Mesodermal cell (in vitro differentiated cells): ENCODE data around the gene LYG2.
"Not testable (repeated sequence)": the region's sequence is repeated elsewhere in the genome, so short reads cannot be mapped to it uniquely, and the experiment has no call there.

Source experiments
- H3K27ac ChIP-seq: 2 replicates; pipeline ENCODE4 v1.7.0; 2013; ENCODE audit warnings: mild to moderate bottlenecking, low read depth, low read length, moderate library complexity; ENCODE audit not compliant: severe bottlenecking
- H3K36me3 ChIP-seq: 2 replicates; pipeline ENCODE4 v1.7.1; 2013; ENCODE audit warnings: mild to moderate bottlenecking, low read length, moderate library complexity; ENCODE audit not compliant: control insufficient read depth, insufficient read depth
- H3K4me1 ChIP-seq: one replicate; pipeline ENCODE4 v1.7.1; 2013; ENCODE audit warnings: mild to moderate bottlenecking, low read length; ENCODE audit not compliant: insufficient read depth, control insufficient read depth, poor library complexity, severe bottlenecking
- H3K4me3 ChIP-seq: 2 replicates; pipeline ENCODE4 v1.7.0; 2013; ENCODE audit warnings: low read length, control low read depth, mild to moderate bottlenecking; ENCODE audit not compliant: insufficient read depth, poor library complexity, severe bottlenecking; ENCODE audit errors: extremely low read depth
- H3K9me3 ChIP-seq: 2 replicates; pipeline ENCODE4 v1.7.1; 2013; ENCODE audit warnings: mild to moderate bottlenecking, low read length, moderate library complexity; ENCODE audit not compliant: control insufficient read depth
- WGBS, 2 experiments: methylation state at CpG; one replicate each; pipeline ENCODE4 v1.1.5; 2013; ENCODE audit warnings: missing lambda C conversion rate in 2 of 2; ENCODE audit not compliant: insufficient coverage in 2 of 2; 5-methylcytosine and 5-hydroxymethylcytosine counted together

Gene LYG2

DNA sequence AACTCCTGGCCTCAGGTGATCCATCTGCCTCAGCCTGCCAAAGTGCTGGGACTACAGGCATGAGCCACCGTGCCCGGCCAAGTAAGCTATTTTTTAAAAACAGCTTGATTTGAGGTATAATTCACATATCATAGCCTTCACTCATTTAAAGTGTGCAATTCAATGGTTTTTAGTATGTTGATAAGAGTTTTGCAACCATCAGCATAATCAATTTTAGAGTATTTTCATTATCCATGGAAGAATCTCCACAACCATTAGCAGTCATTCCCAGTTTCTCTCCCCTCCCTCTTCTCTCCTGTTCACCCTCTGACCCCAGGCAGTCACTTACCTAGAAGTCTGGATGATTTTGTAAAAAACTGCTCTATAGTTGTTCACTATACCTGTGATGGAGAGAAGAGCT, 4.7 kb upstream of the LYG2 start:
- H3K4me1 ChIP-seq: no peaks in the 10 kb centered on the region
- no CpG with 5 or more reads among the region's 2 CpGs for WGBS, 2 experiments

GRCh38 chr2:99259465-99259864, 4.0 kb upstream of the LYG2 start:
- H3K36me3 ChIP-seq: no peaks in the 10 kb centered on the region
- no peak overlapping the region for H3K4me3 ChIP-seq
- peaks cover 4% of the 10 kb centered on the region for H3K9me3 ChIP-seq
- no peak overlapping the region for H3K27ac ChIP-seq
- 80% methylated on average over 1 of the region's 4 CpGs for WGBS, 2 experiments
- no peaks in the 10 kb centered on the region for H3K4me1 ChIP-seq

More for the DNA sequence above, 4.7 kb upstream of the LYG2 start:
- peaks cover 4% of the 10 kb centered on the region for H3K9me3 ChIP-seq
- no peaks in the 10 kb centered on the region for H3K36me3 ChIP-seq
- H3K4me3 ChIP-seq: no peak overlapping the region
- no peak overlapping the region for H3K27ac ChIP-seq

DNA sequence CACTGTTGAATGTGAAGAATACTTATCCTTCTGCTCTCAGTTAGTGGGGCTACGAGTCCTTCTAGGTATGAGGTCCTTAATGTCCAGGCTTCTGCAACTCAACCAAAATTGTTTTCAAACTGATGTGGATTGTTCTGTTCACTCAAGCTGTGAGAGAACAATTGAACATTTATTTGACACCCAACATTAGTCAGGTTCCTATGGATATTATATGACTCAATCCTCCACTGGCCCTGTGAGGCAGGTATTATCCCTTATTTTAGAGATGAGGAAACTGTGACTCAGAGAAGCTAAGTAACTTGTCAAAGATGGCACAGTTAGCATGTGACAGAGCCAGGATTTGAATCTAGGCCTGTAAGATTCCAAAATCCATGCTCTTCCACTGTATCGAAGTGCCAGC, 1.2 kb upstream of the LYG2 start:
- H3K4me3 ChIP-seq: no peak overlapping the region
- H3K27ac ChIP-seq: no peak overlapping the region
- 90 to 95% methylated on average over 1 to 2 of the region's 2 CpGs for WGBS, 2 experiments
- no peaks in the 10 kb centered on the region for H3K36me3 ChIP-seq
- H3K9me3 ChIP-seq: peaks cover 4% of the 10 kb centered on the region
- no peaks in the 10 kb centered on the region for H3K4me1 ChIP-seq

GRCh38 chr2:99249951-99250350, 5.5 kb downstream of the LYG2 start:
- no peak overlapping the region for H3K27ac ChIP-seq
- WGBS, 2 experiments: 86 to 94% methylated on average over 1 to 2 of the region's 2 CpGs
- H3K4me3 ChIP-seq: no peak overlapping the region
- H3K4me1 ChIP-seq: no peaks in the 10 kb centered on the region
- peaks cover 3% of the 10 kb centered on the region for H3K9me3 ChIP-seq
- no peaks in the 10 kb centered on the region for H3K36me3 ChIP-seq

DNA sequence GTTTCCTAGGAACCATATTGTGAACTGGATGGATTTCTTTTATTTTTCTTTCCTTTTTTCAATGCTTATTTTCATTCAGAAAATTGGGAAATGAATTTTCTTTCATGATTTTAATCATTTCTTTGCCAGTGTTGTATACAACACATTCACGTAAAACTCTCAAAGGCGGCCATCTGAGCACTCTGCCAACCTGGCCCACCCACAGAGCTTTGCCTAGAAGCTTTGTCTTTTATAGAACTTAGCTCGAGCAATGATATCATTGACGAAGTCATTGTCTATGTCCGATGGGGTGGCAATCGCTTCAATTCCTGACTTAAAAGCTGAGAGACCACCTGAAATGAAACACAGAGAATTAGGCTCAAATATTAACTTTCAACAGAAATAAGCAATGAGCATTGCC, 13.3 kb downstream of the LYG2 start:
- H3K9me3 ChIP-seq: no peaks in the 10 kb centered on the region
- WGBS, 2 experiments: 88 to 95% methylated on average over 6 of the region's 6 CpGs
- no peaks in the 10 kb centered on the region for H3K4me1 ChIP-seq
- H3K27ac ChIP-seq: no peak overlapping the region
- H3K4me3 ChIP-seq: no peak overlapping the region
- no peaks in the 10 kb centered on the region for H3K36me3 ChIP-seq

- Histone ChIP-seq H3K27ac (no peak overlapping the region), H3K36me3 (no peaks in the 10 kb centered on the region), H3K9me3 (no peaks in the 10 kb centered on the region), H3K4me1 (no peaks in the 10 kb centered on the region), H3K4me3 (no peak overlapping the region)
- 86 to 97% methylated on average over 4 to 5 of the region's 6 CpGs for WGBS, 2 experiments
Observed at GRCh38 chr2:99240431-99240830, 15.0 kb downstream of the LYG2 start.

- Histone ChIP-seq H3K9me3 (no peaks in the 10 kb centered on the region), H3K4me1 (no peaks in the 10 kb centered on the region), H3K27ac (no peak overlapping the region), H3K4me3 (no peak overlapping the region), H3K36me3 (no peaks in the 10 kb centered on the region)
- WGBS, 2 experiments: 91 to 96% methylated on average over 2 to 6 of the region's 6 CpGs
Observed at GRCh38 chr2:99238599-99238998, 16.9 kb downstream of the LYG2 start.

GRCh38 chr2:99233177-99233576, 22.3 kb downstream of the LYG2 start:
- not testable (repeated sequence) for H3K27ac ChIP-seq, H3K36me3 ChIP-seq, H3K4me3 ChIP-seq, H3K9me3 ChIP-seq, H3K4me1 ChIP-seq

- WGBS, 2 experiments: 80 to 96% methylated on average over 4 of the region's 4 CpGs
- H3K27ac ChIP-seq: no peak overlapping the region
- no peak overlapping the region for H3K4me3 ChIP-seq
- no peaks in the 10 kb centered on the region for H3K36me3 ChIP-seq
- H3K4me1 ChIP-seq: no peaks in the 10 kb centered on the region
- no peaks in the 10 kb centered on the region for H3K9me3 ChIP-seq
Observed at GRCh38 chr2:99217929-99218501, 37.5 kb downstream of the LYG2 start.

DNA sequence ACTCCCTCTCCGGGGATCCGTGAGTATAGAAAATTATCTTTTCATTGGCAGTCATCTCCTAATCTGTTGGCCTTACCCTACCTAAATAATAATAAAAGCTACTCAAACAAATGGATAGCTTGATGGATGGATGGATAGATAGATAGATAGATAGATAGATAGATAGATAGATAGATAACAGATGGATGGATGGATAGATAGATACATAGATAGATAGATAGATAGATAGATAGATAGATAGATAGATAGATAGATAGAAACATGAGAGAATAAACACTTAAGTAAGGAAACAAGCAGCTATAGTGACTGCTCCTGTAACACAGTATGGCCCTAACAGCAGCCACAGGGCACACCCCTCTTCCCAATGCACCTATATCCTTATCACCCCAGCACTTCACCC, 39.4 kb downstream of the LYG2 start:
- Histone ChIP-seq H3K36me3 (no peaks in the 10 kb centered on the region), H3K4me3 (no peak overlapping the region), H3K27ac (no peak overlapping the region), H3K9me3 (no peaks in the 10 kb centered on the region), H3K4me1 (no peaks in the 10 kb centered on the region)
- WGBS, 2 experiments: no CpG with 5 or more reads among the region's 2 CpGs

DNA sequence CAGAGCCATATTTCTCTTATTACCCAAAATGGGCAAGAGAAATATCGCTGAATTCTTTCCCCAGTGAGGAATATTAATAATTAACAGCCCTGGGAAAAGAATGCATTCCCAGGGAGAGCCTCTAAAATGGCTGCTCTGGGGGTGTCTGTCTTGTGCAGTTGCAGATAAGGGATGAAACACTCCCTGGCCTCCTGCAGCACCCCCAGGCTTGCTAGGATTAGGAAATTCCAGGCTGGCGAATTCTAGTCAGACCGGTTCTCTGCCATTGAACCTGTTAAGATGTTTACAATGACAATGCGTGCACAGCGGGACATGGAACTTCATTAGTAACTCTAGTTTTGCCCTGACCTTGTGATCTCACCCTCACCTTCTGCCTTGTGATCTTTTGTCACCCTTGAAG, 50.0 kb downstream of the LYG2 start:
- Histone ChIP-seq H3K9me3 (no peaks in the 10 kb centered on the region), H3K4me1 (no peaks in the 10 kb centered on the region), H3K27ac (no peak overlapping the region), H3K36me3 (peaks cover 10% of the 10 kb centered on the region), H3K4me3 (no peak overlapping the region)
- 73 to 91% methylated on average over 4 of the region's 5 CpGs for WGBS, 2 experiments
